Neural progenitor cell (in vitro differentiated cells): Measurements from ENCODE around the gene AGAP4. TPM values are rescaled to one million over a fixed set of nuclear protein-coding genes. Genes with fewer than 3 reads are reported as not detected.
A peak's percentile ranks its signal among the peaks of the same experiment; 100 is the strongest.
"Not testable (repeated sequence)": the region's sequence is repeated elsewhere in the genome, so short reads cannot be mapped to it uniquely, and the experiment has no call there.

Source experiments
- DNase-seq: peaks from one replicate; pipeline ENCODE4 v3.0.0-alpha.2; 2016; ENCODE audit warnings: low spot score
- H2AFZ ChIP-seq: fragments of 200-600 bp; sonication (generic); replicated peaks from 2 replicates; pipeline ENCODE4 v1.6.1; 2016; ENCODE audit warnings: antibody characterized with exemption
- H3F3A ChIP-seq: fragments of 200-600 bp; sonication (generic); 2 replicates; pipeline ENCODE4 v1.6.1; 2016; ENCODE audit warnings: antibody characterized with exemption, low read depth
- H3K27ac ChIP-seq: fragments of 200-600 bp; sonication (generic); 2 replicates; pipeline ENCODE4 v1.5.1; 2016; ENCODE audit warnings: mild to moderate bottlenecking
- H3K27me3 ChIP-seq: fragments of 200-600 bp; sonication (generic); 2 replicates; pipeline ENCODE4 v1.6.1; 2016; ENCODE audit warnings: mild to moderate bottlenecking, moderate library complexity
- H3K36me3 ChIP-seq: fragments of 200-600 bp; sonication (generic); 2 replicates; pipeline ENCODE4 v1.5.1; 2016
- H3K4me1 ChIP-seq: fragments of 200-600 bp; sonication (generic); 2 replicates; pipeline ENCODE4 v1.6.1; 2016; ENCODE audit warnings: mixed run types
- H3K4me2 ChIP-seq: fragments of 200-600 bp; sonication (generic); 2 replicates; pipeline ENCODE4 v1.6.1; 2016
- H3K4me3 ChIP-seq: fragments of 200-600 bp; sonication (generic); 2 replicates; pipeline ENCODE4 v1.5.1; 2016
- H3K79me2 ChIP-seq: fragments of 200-600 bp; sonication (generic); 2 replicates; pipeline ENCODE4 v1.6.1; 2016; ENCODE audit warnings: low read depth
- H3K9ac ChIP-seq: fragments of 200-600 bp; sonication (generic); 2 replicates; pipeline ENCODE4 v1.6.1; 2016
- H3K9me3 ChIP-seq: fragments of 200-600 bp; sonication (generic); 2 replicates; pipeline ENCODE4 v1.5.1; 2016; ENCODE audit warnings: low read depth
- H4K20me1 ChIP-seq: fragments of 200-600 bp; sonication (generic); 2 replicates; pipeline ENCODE4 v1.6.1; 2016; ENCODE audit warnings: low read depth
- H3K27ac Mint-ChIP-seq: 3 replicates; pipeline ENCODE4 v1.8.0; 2021; ENCODE audit warnings: mixed read lengths
- H3K27me3 Mint-ChIP-seq: 2 replicates; pipeline ENCODE4 v1.8.0; 2022; ENCODE audit warnings: low read depth, mild to moderate bottlenecking, inconsistent platforms, moderate library complexity, mixed read lengths; ENCODE audit not compliant: insufficient read depth
- H3K36me3 Mint-ChIP-seq: 3 replicates; pipeline ENCODE4 v1.8.0; 2021; ENCODE audit warnings: mixed read lengths
- H3K4me1 Mint-ChIP-seq: 3 replicates; pipeline ENCODE4 v1.8.0; 2021; ENCODE audit warnings: mixed read lengths
- H3K4me3 Mint-ChIP-seq: 3 replicates; pipeline ENCODE4 v1.8.0; 2021; ENCODE audit warnings: mild to moderate bottlenecking, moderate library complexity, mixed read lengths
- H3K9me3 Mint-ChIP-seq: 3 replicates; pipeline ENCODE4 v1.8.0; 2020; ENCODE audit warnings: mixed read lengths
- EZH2 ChIP-seq: fragments of 200-600 bp; sonication (generic); IDR thresholded peaks from 2 replicates; pipeline ENCODE4 v1.6.1; 2017; ENCODE audit warnings: antibody characterized with exemption, mild to moderate bottlenecking, moderate library complexity
- EZH2phosphoT487 ChIP-seq: fragments of 200-600 bp; sonication (generic); IDR thresholded peaks from 2 replicates; pipeline ENCODE4 v1.6.1; 2017; ENCODE audit warnings: antibody characterized with exemption
- total RNA-seq: library from RNA; depleted of rRNA; stranded (reverse); fragments of >200 nt; gene quantifications from 2 replicates; pipeline ENCODE4 v1.2.3, GENCODE V29; 2015; ENCODE audit warnings: low replicate concordance
- TF ChIP-seq, protein P1 (sequence below): fragments of 200-600 bp; sonication (generic); IDR thresholded peaks from 2 replicates; pipeline ENCODE4 v1.5.1; 2017; ENCODE audit warnings: antibody characterized with exemption, mild to moderate bottlenecking

The AGAP4 gene
- total RNA-seq, 1 donor from 2014 or later: 17.9 TPM

DNA sequence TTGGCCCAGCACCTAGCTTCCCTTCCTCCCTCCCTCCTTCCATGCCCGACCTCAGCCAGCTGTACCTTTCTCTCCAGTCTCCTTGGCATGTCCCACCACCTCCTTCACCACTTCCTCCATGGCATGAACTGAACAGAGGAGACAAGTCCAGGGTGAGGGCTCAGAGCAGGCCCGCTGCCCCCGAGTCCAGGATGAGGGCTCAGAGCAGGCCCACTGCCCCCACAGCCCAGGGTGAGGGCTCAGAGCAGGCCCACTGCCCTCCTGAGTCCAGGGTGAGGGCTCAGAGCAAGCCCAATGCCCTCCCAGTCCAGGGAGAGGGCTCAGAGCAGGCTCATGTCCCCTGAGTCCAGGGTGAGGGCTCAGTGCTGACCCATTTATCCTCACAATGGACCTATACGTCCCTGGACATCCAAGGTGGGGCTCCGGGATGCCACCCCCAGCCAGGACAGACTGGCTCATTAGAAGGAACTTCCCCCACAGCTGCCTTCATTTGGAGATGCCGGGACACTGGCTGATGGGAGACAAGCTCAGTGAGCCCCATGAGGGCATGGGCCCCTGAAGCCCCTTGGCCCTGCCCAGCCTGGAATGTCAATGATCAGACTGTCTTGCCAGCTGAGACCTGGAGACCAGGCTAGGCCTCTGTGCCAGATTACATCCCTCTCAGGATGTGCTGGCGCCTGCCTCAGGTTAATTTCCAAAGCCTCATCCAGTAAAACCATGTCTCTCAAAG, 30.0 kb downstream of the AGAP4 start:
- Histone ChIP-seq H4K20me1 (no peaks in the 10 kb centered on the region), H3K79me2 (no peaks in the 10 kb centered on the region), H3K27ac (no peak overlapping the region), H3K9ac (no peak overlapping the region), H2AFZ (no peak overlapping the region), H3F3A (no peaks in the 10 kb centered on the region), H3K4me2 (no peak overlapping the region), H3K27me3 (no peaks in the 10 kb centered on the region), H3K4me1 (no peaks in the 10 kb centered on the region), H3K4me3 (no peak overlapping the region), H3K9me3 (no peaks in the 10 kb centered on the region), H3K36me3 (no peaks in the 10 kb centered on the region)
- Mint-ChIP-seq H3K27ac (no peak overlapping the region), H3K4me1 (no peaks in the 10 kb centered on the region), H3K36me3 (no peaks in the 10 kb centered on the region), H3K4me3 (no peak overlapping the region), H3K9me3 (peaks cover 2% of the 10 kb centered on the region), H3K27me3 (peaks cover 5% of the 10 kb centered on the region)
- no peak for DNase-seq
- no peak for TF ChIP-seq EZH2phosphoT487

GRCh38 chr10:45814146-45814545, 33.2 kb downstream of the AGAP4 start:
- H3K27ac Mint-ChIP-seq, H3K27me3 ChIP-seq, H3K9me3 ChIP-seq, H3K4me3 Mint-ChIP-seq, H3K9ac ChIP-seq, H3K4me2 ChIP-seq, H3K27ac ChIP-seq, H3K4me1 ChIP-seq, H3K79me2 ChIP-seq, DNase-seq, H3F3A ChIP-seq, H3K36me3 ChIP-seq, H4K20me1 ChIP-seq, H3K9me3 Mint-ChIP-seq, H3K36me3 Mint-ChIP-seq, H2AFZ ChIP-seq, H3K4me3 ChIP-seq, H3K27me3 Mint-ChIP-seq, H3K4me1 Mint-ChIP-seq: not testable (repeated sequence)

DNA sequence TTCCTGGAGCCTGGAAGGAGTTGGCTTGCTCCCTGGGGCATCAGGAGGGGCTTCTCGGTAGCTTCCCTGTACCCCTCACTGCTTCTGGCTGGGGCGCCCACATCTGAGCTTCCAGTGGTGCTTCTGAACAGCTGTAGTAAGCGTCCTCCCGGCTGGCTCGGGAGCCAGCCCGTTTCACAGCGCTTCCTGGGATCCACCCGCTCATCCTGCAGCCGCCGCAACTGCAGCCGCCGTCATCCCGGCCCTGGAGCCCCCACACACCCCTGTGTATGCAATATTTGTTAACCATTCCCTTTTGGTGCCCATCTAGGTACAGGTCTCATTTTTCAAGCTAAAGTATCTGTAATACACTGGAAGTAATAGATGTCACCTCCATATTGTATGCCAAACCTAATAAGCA, 34.3 kb downstream of the AGAP4 start:
- not testable (repeated sequence) for H3F3A ChIP-seq, H3K4me3 Mint-ChIP-seq, H3K27me3 Mint-ChIP-seq, H2AFZ ChIP-seq, H3K9ac ChIP-seq, H3K9me3 Mint-ChIP-seq, H3K4me2 ChIP-seq, H3K9me3 ChIP-seq, H3K27ac Mint-ChIP-seq, H3K79me2 ChIP-seq, H4K20me1 ChIP-seq, H3K27me3 ChIP-seq, H3K36me3 Mint-ChIP-seq, H3K4me3 ChIP-seq, DNase-seq, H3K27ac ChIP-seq, H3K36me3 ChIP-seq
- peaks cover 15% of the 10 kb centered on the region for H3K4me1 ChIP-seq
- peaks cover 12% of the 10 kb centered on the region for H3K4me1 Mint-ChIP-seq

DNA sequence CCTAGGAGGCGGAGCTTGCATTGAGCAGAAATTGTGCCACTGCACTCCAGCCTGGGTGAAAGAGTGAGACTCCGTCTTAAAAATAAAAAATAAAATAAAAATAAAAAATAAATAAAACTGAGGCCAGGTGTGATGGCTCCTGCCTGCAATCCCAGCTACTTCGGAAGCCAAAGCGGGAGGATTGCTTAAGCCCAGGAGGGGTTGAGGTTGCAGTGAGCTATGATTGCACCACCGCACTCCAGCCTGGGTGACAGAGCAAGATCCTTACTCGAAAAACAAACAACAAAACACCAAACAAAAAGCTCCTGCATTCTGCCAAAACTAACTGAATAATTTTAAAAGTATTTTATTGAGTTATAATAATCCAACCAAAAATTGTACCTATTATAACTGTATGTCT, 36.2 kb downstream of the AGAP4 start:
- Mint-ChIP-seq H3K4me3 (no peak overlapping the region), H3K27me3 (peaks cover 3% of the 10 kb centered on the region), H3K27ac (no peak overlapping the region), H3K9me3 (peaks cover 1% of the 10 kb centered on the region), H3K36me3 (no peaks in the 10 kb centered on the region), H3K4me1 (peaks cover 12% of the 10 kb centered on the region)
- H2AFZ ChIP-seq: no peak overlapping the region
- H3K27me3 ChIP-seq: no peaks in the 10 kb centered on the region
- peaks cover 15% of the 10 kb centered on the region for H3K4me1 ChIP-seq
- no peaks in the 10 kb centered on the region for H3F3A ChIP-seq
- TF ChIP-seq, protein P1, sequence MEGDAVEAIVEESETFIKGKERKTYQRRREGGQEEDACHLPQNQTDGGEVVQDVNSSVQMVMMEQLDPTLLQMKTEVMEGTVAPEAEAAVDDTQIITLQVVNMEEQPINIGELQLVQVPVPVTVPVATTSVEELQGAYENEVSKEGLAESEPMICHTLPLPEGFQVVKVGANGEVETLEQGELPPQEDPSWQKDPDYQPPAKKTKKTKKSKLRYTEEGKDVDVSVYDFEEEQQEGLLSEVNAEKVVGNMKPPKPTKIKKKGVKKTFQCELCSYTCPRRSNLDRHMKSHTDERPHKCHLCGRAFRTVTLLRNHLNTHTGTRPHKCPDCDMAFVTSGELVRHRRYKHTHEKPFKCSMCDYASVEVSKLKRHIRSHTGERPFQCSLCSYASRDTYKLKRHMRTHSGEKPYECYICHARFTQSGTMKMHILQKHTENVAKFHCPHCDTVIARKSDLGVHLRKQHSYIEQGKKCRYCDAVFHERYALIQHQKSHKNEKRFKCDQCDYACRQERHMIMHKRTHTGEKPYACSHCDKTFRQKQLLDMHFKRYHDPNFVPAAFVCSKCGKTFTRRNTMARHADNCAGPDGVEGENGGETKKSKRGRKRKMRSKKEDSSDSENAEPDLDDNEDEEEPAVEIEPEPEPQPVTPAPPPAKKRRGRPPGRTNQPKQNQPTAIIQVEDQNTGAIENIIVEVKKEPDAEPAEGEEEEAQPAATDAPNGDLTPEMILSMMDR: no peak
- no peak for TF ChIP-seq EZH2
- no peak for TF ChIP-seq EZH2phosphoT487
- no peaks in the 10 kb centered on the region for H3K9me3 ChIP-seq
- H3K27ac ChIP-seq: no peak overlapping the region
- no peaks in the 10 kb centered on the region for H3K36me3 ChIP-seq
- H4K20me1 ChIP-seq: no peaks in the 10 kb centered on the region
- H3K9ac ChIP-seq: no peak overlapping the region
- no peak overlapping the region for H3K4me2 ChIP-seq
- no peak overlapping the region for H3K4me3 ChIP-seq
- no peaks in the 10 kb centered on the region for H3K79me2 ChIP-seq
- DNase-seq: no peak

- peak; percentile 41 for DNase-seq
- peaks cover 15% of the 10 kb centered on the region for H3K4me1 ChIP-seq
- no peaks in the 10 kb centered on the region for H3K79me2 ChIP-seq
Observed at GRCh38 chr10:45809837-45810236, 37.5 kb downstream of the AGAP4 start.

DNA sequence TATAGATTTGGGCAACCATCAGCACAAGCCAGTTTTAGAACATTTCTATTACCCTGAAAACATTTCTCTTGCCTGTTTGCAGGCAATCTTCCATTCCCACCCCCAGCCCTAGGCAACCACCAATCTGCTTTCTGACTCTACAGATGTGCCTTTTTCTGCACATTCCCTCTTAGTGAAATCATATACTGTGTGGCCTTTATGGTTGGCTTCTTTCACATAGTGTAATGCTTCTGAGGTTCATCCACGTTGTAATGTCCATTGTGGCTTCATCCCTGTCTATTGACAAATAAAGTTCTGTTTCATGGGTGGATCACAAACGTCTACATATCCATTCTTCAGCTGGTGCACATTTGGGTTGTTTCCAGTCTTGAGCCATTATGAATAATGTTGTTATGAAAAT, 42.3 kb downstream of the AGAP4 start:
- H3K79me2 ChIP-seq, H3K9me3 ChIP-seq, H3K36me3 Mint-ChIP-seq, H3K4me2 ChIP-seq, H3K27ac Mint-ChIP-seq, H3K27me3 ChIP-seq, H3K4me3 ChIP-seq, DNase-seq, H3K27me3 Mint-ChIP-seq, H4K20me1 ChIP-seq, H3K9ac ChIP-seq, H2AFZ ChIP-seq, H3K9me3 Mint-ChIP-seq, H3K27ac ChIP-seq, H3F3A ChIP-seq, H3K36me3 ChIP-seq, H3K4me3 Mint-ChIP-seq: not testable (repeated sequence)
- H3K4me1 Mint-ChIP-seq: peaks cover 12% of the 10 kb centered on the region
- H3K4me1 ChIP-seq: peaks cover 15% of the 10 kb centered on the region

More at GRCh38 chr10:45809837-45810236, 37.5 kb downstream of the AGAP4 start:
- no peak overlapping the region for H3K4me3 Mint-ChIP-seq
- H3K27ac Mint-ChIP-seq: no peak overlapping the region
- Histone ChIP-seq H3K9me3 (no peaks in the 10 kb centered on the region), H3K4me3 (no peak overlapping the region), H3K9ac (no peak overlapping the region), H3K27ac (no peak overlapping the region), H3F3A (no peaks in the 10 kb centered on the region), H4K20me1 (no peaks in the 10 kb centered on the region), H3K36me3 (no peaks in the 10 kb centered on the region), H3K27me3 (no peaks in the 10 kb centered on the region), H2AFZ (peak overlapping the region; percentile 58), H3K4me2 (no peak overlapping the region)
- H3K4me1 Mint-ChIP-seq: peaks cover 12% of the 10 kb centered on the region
- TF ChIP-seq EZH2: no peak
- TF ChIP-seq, protein P1: peak; percentile 39
- H3K27me3 Mint-ChIP-seq: peaks cover 2% of the 10 kb centered on the region
- H3K9me3 Mint-ChIP-seq: no peaks in the 10 kb centered on the region
- no peaks in the 10 kb centered on the region for H3K36me3 Mint-ChIP-seq
